MM.1S (cell line): ENCODE results near the gene FAM114A2.

Experiments
- EZH2phosphoT487 ChIP-seq: fragments of 300-600 bp; sonication (generic); IDR thresholded peaks from 2 replicates; pipeline ENCODE4 v1.6.1; 2018; ENCODE audit warnings: antibody characterized with exemption, low read length
- TF ChIP-seq, protein P1 (sequence below): fragments of 300-600 bp; sonication (generic); IDR thresholded peaks from 2 replicates; pipeline ENCODE4 v1.5.1; 2016; ENCODE audit warnings: antibody characterized with exemption, low read length, mixed read lengths

DNA sequence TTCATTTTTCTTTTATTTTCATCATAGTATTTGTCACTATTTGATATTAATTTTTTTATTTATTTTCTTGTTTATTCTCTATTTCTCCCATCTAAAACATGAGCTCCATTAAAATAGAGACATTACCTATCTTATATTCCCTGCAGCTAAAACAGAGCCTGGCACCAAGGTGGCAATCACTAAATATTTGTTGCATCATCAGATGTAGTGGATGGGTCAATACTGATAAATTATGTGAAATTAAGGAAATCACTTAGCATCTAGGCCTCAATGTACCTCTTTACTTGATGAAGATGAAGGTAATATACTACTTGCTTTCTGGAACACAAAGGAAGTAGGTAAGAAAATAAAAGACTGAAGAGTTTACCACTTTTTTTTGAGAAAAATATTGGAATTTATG lies 24.7 kb upstream of the FAM114A2 start:
- TF ChIP-seq EZH2phosphoT487, result no peak
- TF ChIP-seq, protein P1, sequence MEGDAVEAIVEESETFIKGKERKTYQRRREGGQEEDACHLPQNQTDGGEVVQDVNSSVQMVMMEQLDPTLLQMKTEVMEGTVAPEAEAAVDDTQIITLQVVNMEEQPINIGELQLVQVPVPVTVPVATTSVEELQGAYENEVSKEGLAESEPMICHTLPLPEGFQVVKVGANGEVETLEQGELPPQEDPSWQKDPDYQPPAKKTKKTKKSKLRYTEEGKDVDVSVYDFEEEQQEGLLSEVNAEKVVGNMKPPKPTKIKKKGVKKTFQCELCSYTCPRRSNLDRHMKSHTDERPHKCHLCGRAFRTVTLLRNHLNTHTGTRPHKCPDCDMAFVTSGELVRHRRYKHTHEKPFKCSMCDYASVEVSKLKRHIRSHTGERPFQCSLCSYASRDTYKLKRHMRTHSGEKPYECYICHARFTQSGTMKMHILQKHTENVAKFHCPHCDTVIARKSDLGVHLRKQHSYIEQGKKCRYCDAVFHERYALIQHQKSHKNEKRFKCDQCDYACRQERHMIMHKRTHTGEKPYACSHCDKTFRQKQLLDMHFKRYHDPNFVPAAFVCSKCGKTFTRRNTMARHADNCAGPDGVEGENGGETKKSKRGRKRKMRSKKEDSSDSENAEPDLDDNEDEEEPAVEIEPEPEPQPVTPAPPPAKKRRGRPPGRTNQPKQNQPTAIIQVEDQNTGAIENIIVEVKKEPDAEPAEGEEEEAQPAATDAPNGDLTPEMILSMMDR, result no peak
